HG03460 (cell line): ENCODE measurements around the gene AIG1.
A peak's percentile ranks its signal among the peaks of the same experiment; 100 is the strongest.

Experiments
- ATAC-seq: cut with Tn5 transposase; IDR thresholded peaks from one replicate; pipeline ENCODE4 v1.9.1; 2021; ENCODE audit not compliant: unreplicated experiment

AIG1 gene

DNA sequence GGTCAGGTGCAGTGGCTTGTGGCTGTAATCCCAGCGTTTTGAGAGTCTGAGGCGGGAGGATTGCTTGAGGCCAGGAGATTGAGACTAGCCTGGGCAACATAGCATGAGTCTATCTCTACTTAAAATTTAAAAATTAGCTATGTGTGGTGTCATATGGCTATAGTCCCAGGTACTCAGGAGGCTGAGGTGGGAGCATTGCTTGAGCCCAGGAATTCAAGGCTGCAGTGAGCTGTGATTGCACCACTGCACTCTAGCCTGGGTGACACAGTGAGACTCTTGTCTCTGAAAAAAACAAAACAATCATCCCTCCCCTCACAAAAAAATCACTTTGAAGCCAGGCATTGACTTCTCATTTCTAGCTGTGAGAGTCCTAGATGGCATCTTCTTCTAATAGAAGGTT lies 32.1 kb downstream of the AIG1 start:
- ATAC-seq: no peak

DNA sequence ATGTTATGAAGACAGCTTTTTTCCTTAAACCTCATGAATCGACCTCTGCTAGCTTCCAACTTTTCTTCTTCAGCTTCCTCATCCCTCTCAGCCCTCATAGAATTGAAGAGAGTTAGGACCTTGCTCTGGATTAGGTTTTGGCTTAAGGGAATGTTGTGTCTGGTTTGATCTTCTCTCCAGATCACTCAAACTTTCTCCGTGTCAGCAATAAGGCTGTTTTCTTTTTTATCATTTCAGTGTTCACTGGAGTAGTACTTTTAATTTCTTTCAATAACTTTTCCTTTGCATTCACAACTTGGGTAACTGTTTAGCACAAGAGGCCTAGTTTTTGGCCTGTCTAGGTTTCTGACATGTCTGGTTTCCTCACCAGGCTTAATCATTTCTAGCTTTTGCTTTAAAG lies 32.6 kb downstream of the AIG1 start:
- no peak for ATAC-seq

GRCh38 chr6:143096403-143096802 lies 35.7 kb downstream of the AIG1 start:
- no peak for ATAC-seq

DNA sequence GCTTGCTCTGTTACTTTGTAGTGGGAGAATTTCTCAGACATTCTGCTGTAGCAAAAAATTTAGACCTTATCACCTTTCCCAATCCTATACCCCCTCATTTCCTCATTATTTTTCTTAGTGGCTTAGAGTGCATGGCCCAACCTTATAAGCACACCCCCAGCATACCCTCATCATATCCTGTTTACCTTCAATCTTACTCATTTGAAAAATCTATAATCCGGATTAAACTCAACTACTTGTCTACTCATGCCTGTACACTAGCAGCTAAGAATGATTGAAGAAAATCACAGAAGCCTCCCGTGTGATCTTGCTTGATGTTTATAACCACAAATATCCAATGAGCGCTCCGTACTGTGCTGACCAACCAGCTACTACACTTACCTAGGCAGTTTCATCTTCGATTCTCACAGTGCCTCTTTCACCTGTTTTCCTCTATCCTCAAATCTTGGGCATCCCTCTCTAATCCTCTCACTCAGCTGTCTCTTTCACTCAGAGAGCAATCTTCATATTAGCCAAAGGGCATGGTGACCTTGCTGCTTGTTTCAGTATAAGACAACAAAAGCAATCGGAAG lies 36.6 kb downstream of the AIG1 start:
- ATAC-seq: no peak

GRCh38 chr6:143098054-143098671 lies 37.5 kb downstream of the AIG1 start:
- peak; percentile 89 for ATAC-seq

DNA sequence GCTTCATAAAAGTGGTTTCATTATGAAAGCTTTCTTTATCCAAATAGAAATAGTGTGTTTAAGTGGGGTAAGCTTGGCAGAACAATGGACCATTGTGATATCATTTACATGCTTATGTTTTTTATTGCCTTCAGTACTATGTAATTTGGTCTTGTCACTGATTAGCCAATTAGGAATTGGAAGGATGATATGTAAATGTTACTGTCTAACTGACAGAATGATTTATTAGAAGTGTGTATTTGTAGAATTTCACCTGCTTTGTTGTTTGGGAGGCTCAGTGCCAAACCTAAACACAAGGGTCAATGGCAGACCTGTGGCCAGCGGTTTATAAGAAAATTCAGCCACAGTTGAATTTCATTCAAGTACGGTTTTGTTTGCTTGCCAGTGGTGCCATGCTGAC lies 39.0 kb downstream of the AIG1 start:
- ATAC-seq: no peak

DNA sequence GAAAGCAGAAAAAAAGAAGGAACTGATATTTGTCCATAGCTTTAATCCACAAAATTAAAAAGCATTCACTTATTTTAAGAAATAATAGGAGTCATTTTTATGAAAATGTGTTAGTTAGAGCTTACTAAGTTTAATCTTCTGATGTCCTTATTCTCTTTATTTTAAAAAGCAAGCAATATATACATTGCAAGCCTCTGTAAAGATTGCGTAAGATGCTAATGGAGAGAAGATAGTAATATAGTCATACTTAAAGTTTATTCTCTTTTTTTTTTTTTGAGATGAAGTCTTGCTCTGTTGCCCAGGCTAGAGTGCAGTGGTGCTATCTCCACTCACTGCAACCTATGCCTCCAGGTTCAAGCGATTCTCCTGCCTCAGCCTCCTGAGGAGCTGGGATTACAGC lies 39.7 kb downstream of the AIG1 start:
- ATAC-seq: no peak

GRCh38 chr6:143103916-143104315 lies 43.2 kb downstream of the AIG1 start:
- ATAC-seq: no peak

- ATAC-seq: no peak
Measured at GRCh38 chr6:143107440-143107839, 46.8 kb downstream of the AIG1 start.

DNA sequence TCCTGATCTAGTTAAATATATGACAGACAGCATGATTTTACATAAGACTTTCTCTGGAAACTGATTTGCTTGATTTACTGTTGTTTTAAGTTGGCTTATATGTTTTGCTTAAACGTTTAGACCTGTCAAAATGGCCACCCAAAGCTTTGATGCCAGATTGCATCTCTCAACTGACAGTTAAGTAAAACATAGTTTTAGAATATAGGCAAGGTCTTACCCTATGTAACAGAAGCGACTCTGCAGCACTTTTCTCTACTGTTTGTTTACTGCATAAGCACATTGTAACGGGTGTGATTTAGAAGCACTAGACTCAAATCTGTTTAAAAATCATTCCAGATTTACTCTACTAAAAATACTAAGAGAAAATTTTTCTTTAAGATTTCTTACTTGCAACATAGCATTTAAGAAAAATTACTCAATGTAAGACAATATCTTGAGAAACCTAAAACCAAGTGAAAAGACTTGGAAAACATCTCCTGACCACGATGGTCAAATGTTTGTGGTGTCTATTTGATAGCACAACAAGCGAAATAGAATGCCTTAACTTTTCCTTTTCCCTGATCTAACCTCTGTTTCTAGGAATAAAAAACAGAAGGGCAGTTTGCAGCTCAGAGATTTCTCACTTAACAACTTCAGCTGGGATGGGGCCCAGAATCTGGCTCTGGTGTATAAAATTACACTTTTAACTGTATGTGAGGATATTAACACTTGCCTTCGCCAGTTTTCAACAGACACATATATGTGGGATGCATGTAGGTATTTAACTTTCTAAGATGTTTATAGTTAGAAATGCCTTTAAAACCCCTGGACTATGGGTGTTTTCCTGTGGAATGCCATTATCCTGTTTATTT lies 47.4 kb downstream of the AIG1 start:
- no peak for ATAC-seq

- no peak for ATAC-seq
Measured at GRCh38 chr6:143109196-143109595, 48.5 kb downstream of the AIG1 start.

DNA sequence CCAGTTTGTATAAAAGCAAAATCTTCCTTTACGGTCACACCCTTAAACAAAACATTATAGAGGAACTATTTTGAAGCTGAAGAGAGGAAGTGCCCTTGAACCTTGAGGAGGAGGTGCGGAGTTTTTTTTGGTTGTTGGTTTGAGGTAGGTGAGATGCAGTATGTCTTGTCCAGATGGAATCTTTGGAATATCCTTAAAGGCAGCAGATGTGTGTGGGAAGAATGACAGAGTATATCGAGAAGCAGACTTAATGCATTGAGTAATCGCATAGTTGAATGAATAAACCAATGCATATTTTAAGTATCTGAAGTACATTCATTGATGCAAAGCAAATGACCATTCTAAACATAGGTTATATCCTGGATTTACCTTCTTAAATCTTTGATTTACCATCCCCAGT lies 49.9 kb downstream of the AIG1 start:
- no peak for ATAC-seq

DNA sequence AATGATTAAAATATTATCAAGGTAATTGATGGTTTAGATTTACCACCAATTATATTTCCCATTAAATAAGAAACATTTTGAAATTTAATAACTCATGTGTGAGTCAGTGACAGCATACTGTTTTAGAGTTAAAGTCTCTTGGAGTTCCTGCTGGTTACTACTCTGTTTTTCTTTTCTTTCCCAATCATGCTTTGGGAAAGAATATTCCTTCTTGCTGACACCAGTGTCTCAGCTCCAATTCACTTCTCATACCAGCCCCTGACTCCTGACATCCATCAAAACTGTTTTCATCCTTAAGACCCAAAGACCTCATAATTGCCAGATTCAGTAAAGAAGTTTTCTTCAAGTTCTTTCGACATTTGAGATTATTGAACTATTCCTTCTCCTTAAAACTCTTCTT lies 50.3 kb downstream of the AIG1 start:
- no peak for ATAC-seq

GRCh38 chr6:143111443-143111842 lies 50.8 kb downstream of the AIG1 start:
- no peak for ATAC-seq

DNA sequence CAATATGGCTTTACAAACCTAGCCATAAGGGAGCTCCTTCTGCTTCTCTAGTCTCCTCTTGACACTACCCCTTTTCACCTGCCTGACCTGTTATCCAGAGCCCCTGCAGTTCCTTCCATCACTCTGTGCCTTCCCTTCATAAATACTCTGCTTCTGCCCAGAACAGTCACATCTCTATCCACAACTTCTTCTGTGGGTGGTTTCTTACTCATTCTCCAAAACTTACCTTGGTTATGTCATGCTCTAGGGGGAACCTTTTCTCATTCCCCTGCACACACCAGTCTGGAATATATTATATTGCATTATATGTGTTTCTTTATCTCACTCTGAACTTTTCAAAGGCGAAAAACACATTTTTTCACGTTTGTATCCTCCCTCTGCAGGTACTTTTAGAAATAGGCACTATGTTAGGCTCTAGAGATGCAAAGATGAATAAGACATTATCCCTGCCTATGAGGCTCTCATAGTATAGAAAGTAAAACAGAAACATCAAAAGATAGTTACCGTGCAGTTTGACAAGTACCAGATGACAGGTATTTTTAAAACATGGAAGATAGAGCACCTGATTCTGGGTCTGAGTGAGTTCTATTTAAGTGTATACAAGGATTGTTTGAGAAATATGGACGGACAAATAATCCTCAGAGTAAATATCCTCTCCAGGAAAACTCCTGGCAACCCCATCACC lies 51.5 kb downstream of the AIG1 start:
- no peak for ATAC-seq

GRCh38 chr6:143112837-143113236 lies 52.1 kb downstream of the AIG1 start:
- no peak for ATAC-seq

DNA sequence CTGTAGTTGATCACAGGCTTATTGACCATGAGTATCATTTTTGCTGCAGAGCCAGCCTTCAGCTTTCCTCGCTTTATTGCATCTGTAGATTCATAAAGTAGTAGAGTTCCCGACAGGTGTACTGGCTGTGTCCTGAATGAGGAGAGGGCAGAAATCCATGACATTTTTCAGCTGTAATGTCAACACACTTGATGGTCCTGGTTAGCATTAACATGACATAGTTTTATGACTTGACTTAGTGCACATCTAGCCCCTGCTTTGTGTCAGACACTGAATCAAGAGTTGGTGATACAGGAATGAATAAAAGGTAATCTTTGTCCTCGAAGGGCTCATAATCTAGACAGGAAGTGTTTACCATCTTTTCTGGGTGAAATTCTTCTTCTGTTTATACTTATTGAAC lies 55.0 kb downstream of the AIG1 start:
- no peak for ATAC-seq

GRCh38 chr6:143117108-143117507 lies 56.4 kb downstream of the AIG1 start:
- ATAC-seq: no peak

- no peak for ATAC-seq
Measured at GRCh38 chr6:143119260-143119659, 58.6 kb downstream of the AIG1 start.

- ATAC-seq: no peak
Measured at GRCh38 chr6:143123081-143123480, 62.4 kb downstream of the AIG1 start.

GRCh38 chr6:143123941-143124340 lies 63.3 kb downstream of the AIG1 start:
- ATAC-seq: no peak

GRCh38 chr6:143125455-143125854 lies 64.8 kb downstream of the AIG1 start:
- ATAC-seq: no peak
